Activated T-helper 1 cell treated with anti-CD3 and anti-CD28 coated beads, Interleukin-2, amount 50 U/mL, for 16 hours (primary cell): Measurements from ENCODE around the gene GDPD5.

Source experiments
- DNase-seq, 2 donors: peaks; one replicate each; pipeline ENCODE4 v3.0.0-alpha.2; 2020; ENCODE audit warnings: low read depth in 1 of 2, low spot score in 1 of 2

GDPD5 gene

DNA sequence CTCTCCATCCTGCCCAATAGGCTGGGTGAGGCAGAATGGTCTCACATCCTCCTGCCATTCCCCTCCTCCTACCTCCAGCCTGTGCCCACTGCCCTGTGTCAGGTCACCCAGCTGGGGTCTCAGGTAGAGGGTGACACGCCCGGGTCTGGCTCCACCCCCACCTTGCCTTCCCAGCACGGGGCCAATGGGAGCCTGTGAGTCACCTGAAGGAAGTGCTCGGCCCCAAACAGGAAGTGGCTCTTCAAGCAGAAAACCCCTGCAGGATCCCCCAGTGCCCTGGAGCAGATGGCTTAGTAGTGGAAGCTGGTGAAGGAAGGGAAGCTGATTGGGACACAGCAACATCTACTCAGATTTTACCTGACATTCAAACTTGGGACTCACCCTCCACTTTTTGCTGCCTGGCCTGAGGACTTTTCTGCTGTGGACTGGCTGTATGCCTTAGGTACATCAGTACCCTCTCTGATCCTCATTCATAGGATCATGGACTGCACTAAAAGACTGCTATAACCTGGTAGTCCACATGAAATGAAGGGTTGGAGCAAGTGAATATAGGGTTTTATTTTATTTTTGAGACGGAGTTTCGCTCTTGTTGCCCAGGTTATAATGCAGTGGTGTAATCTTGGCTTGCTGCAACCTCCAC lies 33.4 kb downstream of the GDPD5 start:
- peak; percentile 44 to 46 for DNase-seq

DNA sequence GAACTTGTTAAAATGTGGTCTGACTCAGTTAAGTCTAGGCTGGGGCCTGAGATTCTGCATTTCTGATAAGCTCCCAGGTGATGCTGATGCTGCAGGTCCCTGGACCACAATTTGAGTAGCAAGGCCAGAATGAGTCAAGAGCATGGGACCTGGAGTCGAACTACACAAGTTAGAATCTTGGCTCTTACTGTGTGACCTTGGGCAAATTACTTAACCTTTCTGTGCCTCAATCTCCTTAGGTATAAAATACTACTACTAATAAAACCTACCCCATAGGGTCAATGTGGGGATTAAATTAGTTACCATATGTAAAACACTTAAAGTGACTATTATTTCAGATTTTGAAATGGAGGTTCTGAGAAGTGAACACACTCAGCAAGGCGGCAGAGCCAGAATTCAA lies 34.3 kb downstream of the GDPD5 start:
- no peak for DNase-seq

- DNase-seq: no peak
Measured at GRCh38 chr11:75490221-75491181, 35.2 kb downstream of the GDPD5 start.

DNA sequence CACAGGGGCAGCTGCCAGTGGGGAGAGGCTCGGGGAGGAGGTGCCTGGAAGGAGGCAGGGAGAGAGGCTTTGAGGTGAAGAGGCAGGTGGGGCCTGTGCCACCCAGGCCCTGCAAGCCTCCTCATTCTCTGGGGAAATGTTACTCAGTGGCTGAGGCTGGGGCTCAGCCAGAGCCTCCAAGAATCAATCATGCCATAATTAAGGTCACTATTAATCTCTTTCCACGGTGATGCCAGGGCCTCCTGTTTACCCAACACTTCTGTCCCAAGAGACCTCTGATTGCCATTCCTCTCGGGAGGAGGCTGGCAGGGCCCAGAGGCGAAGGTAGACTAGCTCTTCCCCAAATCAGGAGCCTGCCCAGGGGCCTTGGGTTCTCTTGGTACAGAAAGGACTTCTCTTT lies 38.4 kb downstream of the GDPD5 start:
- no peak for DNase-seq

DNA sequence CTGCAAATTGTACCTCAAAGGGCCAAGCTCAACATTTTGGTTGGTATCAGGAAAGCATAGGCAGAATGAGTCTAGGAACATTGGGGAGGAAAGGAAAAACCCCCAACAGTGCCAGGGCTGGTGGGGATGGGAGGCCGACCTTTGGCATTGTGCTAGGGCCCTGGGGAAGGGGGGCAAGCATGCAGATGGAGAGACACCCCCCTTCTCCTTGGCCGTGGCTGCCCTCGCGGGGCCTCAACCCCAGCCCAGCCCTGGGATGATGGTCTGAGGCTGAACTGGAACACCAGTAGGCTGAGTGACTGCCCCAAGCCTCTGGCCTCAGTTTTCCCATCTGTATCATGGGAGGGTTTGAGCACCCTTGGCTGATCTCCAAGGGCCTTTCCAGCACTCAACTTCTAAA lies 40.0 kb downstream of the GDPD5 start:
- no peak for DNase-seq

DNA sequence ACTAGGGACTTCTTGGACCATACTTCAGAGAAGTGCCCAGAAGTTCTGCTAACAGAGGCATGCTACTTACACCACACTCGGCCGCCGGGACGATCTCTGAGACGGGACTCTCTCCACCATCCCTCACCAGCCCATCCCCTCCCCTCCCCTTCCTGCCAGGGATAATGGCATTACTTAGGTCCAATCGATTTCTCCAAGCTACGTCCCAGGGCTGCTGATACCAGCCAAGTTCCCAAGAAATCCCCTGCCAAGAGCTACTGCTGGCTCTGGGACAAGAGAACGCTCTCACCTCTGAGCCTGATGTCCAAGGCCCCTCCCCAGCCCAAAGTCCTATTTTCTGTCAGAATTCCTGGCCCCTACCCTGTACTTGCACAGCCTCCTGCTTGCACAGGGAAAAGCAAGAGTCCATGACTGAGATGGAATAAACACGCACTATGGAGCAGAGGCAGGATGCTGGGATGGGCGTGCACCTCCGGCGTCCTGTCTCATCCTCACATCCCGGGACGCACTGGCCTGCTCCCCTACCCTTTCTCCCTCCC lies 42.7 kb downstream of the GDPD5 start:
- no peak for DNase-seq

DNA sequence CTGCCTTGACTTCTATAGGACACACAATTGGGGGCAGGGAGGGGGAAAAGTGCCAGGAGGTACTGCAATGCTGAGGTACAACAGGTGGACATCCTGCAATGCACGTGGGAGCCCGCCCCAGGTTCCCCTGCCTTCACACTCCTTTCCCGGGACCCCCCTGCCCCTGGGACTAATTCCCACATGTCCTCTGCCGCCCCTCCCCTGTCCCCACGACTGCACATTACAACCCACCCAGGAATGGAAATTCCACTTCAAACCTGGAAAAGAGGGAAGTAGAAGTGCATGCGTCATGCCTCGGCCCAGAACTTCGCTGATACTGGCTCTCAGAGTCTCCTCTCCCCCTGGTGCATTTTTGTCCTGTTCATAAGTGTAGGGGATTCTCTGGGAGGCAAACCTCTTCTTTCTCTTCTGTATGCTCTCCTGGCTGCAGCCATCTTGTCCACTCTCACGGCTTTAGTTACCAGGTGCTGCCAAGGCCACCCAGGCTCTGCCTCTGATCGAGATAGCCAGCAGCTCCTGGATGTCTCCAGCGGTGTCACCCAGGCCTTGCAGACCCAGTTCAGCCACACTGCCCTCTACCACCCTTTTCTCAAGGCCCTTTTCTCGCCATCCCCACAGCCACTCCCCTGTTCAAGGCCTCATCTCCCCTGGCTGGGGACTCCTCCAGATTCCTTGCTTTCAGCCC lies 43.7 kb downstream of the GDPD5 start:
- DNase-seq: no peak

GRCh38 chr11:75481223-75481921 lies 44.4 kb downstream of the GDPD5 start:
- DNase-seq: no peak

DNA sequence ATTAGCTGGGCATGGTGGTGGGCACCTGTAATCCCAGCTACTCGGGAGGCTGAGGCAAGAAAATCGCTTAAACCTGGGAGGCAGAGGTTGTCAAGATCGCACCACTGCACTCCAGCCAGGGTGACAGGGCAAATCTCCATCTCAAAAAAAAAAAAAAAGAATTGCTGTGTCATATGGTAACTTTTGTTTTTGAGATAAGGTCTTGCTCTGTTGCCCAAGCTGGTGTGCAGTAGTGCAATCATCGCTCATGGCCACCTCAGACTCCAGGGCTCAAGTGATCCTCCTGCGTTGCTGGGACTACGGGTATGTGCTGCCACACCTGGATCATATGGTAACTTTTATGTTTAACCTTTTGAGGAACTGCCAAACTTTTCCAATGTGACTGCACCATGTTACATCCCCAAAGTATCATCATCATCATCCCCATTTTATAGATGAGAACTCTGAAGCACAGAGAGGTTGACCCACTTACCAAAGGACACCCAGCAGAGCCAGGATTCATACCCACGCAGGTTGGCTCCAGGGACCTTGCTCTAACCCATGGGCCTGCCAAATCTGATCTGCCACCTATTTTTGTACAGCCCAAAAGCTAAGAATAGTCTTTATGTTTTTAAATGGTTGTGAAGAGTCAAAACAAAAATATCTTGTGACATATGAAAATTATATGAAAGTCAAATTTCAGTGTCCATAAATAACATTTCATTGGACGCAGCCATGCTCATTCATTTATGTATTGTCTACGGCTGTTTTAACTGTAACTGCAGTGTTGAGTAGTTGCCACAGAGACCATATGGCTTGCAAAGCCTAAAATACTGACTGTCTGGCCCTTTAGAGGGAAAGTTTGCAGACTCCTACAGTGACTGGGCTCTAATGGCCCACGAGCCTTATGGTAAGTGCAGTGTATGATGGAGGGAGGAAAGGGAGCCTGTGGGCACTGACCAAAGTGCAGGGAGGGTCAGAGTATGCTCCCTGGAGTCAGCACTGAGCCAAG lies 45.3 kb downstream of the GDPD5 start:
- DNase-seq: no peak

DNA sequence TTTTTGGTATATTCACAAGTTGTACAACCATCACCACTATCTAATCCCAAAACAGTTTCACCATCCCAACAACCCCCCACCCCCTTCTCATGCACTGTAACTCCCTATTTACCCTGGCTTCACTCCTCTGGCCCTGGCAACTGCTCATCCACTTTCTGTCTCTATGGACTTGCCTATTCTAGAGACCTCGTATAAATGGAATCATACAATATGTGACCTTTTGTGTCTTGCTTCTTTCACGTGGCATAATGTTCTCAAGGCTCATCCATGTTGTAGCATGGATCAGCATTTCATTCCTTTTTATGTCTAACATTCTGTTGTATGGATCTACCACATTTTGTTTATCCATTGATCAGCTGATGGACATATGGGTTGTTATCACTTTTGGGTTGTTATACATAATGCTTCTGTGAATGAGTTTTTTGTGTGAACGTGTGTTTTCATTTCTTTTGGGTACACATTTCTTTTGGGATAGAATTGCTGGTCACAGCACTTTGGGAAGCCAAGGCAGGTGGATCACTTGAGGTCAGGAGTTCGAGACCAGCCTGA lies 46.1 kb downstream of the GDPD5 start:
- DNase-seq: no peak

GRCh38 chr11:75478783-75479596 lies 46.8 kb downstream of the GDPD5 start:
- no peak for DNase-seq

- no peak for DNase-seq
Measured at GRCh38 chr11:75477614-75477935, 48.2 kb downstream of the GDPD5 start.

GRCh38 chr11:75476739-75477613 lies 48.8 kb downstream of the GDPD5 start:
- DNase-seq: no peak

DNA sequence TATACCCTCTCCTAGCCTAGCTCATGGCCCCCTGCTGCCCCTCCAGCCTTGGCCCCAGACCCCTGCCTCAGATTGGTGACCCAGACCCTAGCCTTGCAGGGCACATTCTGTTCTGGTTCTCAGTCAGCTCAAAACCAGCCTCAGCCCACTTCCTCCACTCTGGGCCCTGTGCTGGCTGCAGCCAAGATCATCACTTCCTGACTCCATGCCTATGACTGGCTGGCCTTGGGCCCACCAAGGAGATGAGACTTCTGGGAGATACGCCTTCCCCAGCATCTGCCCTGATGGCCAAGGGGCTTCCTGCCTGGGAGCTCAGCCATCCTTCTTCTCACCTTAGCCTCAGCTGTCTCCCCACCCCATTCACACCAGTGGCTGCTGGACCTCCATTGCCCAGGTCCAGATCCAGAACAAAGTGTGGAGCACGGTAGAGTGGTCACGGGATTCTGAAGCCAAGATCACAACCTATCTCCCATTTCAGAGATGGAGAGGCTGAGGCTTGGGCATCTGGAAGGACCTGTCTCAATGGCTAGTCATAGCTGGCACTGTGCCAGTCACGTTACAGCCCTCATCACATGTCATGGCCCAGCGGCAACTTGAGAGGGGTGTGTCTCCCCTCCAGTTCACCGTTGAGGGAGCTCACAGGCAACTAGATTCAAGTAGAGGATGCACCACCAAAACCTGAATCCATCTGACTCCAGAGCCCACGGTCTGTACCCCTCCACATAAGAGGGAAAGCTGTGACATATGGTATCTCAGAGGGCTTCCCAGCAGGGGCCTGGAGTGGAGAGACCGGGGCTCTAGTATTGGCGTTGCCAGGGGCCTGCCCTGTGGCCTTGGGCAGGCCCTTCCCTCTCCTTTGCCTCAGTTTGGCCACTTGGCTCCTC lies 49.7 kb downstream of the GDPD5 start:
- DNase-seq: no peak

DNA sequence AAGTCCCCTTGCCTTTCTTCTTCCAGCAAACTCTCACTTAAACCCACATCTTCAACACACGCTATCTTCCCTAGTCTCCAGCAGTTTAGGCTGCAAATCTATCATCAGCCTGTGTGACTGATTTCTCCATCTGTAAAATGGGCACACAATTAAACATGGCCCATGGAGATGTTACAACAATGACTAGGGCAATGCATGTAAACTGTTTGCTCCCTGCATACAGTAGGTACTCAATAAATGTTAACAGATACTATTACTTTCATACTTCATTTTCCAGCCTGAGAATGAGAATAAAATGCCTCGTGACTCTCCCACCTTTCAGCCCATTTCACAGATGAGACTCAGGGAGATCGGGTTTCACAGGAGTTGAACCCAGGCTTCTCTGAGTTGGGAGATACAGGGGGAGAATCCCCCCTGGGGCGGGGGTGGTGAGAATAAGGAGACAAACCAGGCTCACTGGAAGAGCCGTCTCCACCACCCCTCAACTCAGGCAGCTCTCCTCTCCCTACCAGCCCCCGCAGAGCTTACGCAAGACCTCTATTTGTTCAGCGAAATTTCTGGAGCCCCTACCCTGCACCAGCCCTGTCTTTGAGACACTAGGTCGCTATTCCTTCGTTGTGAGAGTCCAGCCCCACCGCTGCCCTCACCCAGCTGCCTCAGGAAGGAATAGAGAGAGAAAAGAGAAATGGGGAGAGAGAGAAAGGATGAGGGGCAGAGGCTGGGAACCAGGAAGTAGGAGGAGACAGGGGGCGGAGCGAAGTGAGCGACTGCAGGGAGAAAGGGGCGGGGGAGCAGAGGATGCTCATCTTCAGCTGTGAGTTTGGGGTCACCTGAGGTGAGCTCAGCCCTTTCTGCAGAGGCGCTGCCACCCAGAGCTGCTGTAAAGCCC lies 50.6 kb downstream of the GDPD5 start:
- peak; percentile 5 to 35 for DNase-seq

- no peak for DNase-seq
Measured at GRCh38 chr11:75474240-75474639, 51.5 kb downstream of the GDPD5 start.
